Measurements from ENCODE around the gene ANKS1B.

DNA sequence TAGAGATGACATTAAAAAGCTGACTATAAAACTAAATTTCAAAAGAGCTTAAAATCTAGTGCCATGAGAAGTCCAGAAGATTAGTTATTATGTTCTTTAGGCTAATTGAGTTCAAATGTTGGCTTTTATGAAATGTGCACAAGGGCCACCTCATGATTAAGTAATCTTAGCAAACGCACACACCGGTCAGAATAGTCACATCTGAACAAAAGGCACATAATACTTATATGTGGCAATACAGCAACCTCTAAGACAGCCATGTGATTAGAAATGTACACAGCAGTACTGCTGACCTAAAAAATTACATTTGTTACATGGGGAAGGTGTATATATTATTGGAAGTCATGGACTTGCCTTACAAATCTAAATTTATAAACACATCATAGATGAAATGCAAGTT lies 681.9 kb downstream of the ANKS1B start:
- TF ChIP-seq, protein P1, sequence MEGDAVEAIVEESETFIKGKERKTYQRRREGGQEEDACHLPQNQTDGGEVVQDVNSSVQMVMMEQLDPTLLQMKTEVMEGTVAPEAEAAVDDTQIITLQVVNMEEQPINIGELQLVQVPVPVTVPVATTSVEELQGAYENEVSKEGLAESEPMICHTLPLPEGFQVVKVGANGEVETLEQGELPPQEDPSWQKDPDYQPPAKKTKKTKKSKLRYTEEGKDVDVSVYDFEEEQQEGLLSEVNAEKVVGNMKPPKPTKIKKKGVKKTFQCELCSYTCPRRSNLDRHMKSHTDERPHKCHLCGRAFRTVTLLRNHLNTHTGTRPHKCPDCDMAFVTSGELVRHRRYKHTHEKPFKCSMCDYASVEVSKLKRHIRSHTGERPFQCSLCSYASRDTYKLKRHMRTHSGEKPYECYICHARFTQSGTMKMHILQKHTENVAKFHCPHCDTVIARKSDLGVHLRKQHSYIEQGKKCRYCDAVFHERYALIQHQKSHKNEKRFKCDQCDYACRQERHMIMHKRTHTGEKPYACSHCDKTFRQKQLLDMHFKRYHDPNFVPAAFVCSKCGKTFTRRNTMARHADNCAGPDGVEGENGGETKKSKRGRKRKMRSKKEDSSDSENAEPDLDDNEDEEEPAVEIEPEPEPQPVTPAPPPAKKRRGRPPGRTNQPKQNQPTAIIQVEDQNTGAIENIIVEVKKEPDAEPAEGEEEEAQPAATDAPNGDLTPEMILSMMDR (IDR thresholded peaks at IDR 0.05) = no peak
- TF ChIP-seq POLR2A (IDR thresholded peaks at IDR 0.05) = no peak
